Measurements from ENCODE around the gene EEF1A2.

Gene EEF1A2

GRCh38 chr20:63491635-63492230 lies 7.2 kb downstream of the EEF1A2 start:
- 58% methylated on average over 3 of the region's 4 CpGs for WGBS (ENCODE audit: insufficient coverage)
- no peak for DNase-seq

GRCh38 chr20:63491078-63491477 lies 7.8 kb downstream of the EEF1A2 start:
- Histone ChIP-seq H3K9me3 (ENCODE audit: control extremely low read depth in 1 of 5, control insufficient read depth in 4 of 5, insufficient read depth in 2 of 5, low read depth in 1 of 5, low read length in 4 of 5) (peaks cover 0 to 4% (median 0%) of the 10 kb centered on the region in 5 experiments), H3K27me3 (replicated peaks in 2 of 5; ENCODE audit: control insufficient read depth in 4 of 5, insufficient read depth in 5 of 5, low read length in 4 of 5) (peaks cover 0 to 66% (median 14%) of the 10 kb centered on the region in 5 experiments), H3K27ac (ENCODE audit: insufficient read depth in 1 of 2, low read depth in 1 of 2, low read length in 2 of 2, poor library complexity in 1 of 2, severe bottlenecking in 2 of 2) (no peak overlapping the region), H3K36me3 (ENCODE audit: control insufficient read depth in 4 of 4, insufficient read depth in 4 of 4, low read length in 3 of 4) (no peaks in the 10 kb centered on the region), H3K4me1 (ENCODE audit: control extremely low read depth in 1 of 4, control insufficient read depth in 4 of 4, insufficient read depth in 4 of 4, low read length in 3 of 4) (peaks cover 0 to 3% (median under 1%) of the 10 kb centered on the region in 4 experiments), H3K4me3 (ENCODE audit: control insufficient read depth in 1 of 7, extremely low read depth in 1 of 7, insufficient read depth in 4 of 7, low read depth in 2 of 7, low read length in 6 of 7) (no peak overlapping the region)
- DNase-seq, result no peak
- ChIA-PET CTCF (no interaction called here), POLR2A (no interaction called here)
- WGBS (ENCODE audit: insufficient coverage), result 91% methylated on average over 4 of the region's 4 CpGs

More at GRCh38 chr20:63491635-63492230, 7.2 kb downstream of the EEF1A2 start:
- ChIA-PET POLR2A (no interaction called here), CTCF (no interaction called here)
- no peaks in the 10 kb centered on the region for H3K36me3 ChIP-seq (ENCODE audit: control insufficient read depth in 4 of 4, insufficient read depth in 4 of 4, low read length in 3 of 4)
- no peak overlapping the region for H3K4me3 ChIP-seq (ENCODE audit: control insufficient read depth in 1 of 7, extremely low read depth in 1 of 7, insufficient read depth in 4 of 7, low read depth in 2 of 7, low read length in 6 of 7)
- H3K9me3 ChIP-seq (ENCODE audit: control extremely low read depth in 1 of 5, control insufficient read depth in 4 of 5, insufficient read depth in 2 of 5, low read depth in 1 of 5, low read length in 4 of 5), result no peaks in the 10 kb centered on the region
- H3K27ac ChIP-seq (ENCODE audit: insufficient read depth in 1 of 2, low read depth in 1 of 2, low read length in 2 of 2, poor library complexity in 1 of 2, severe bottlenecking in 2 of 2), result no peak overlapping the region
- H3K4me1 ChIP-seq (ENCODE audit: control extremely low read depth in 1 of 4, control insufficient read depth in 4 of 4, insufficient read depth in 4 of 4, low read length in 3 of 4), result peaks cover 0 to 6% (median 4%) of the 10 kb centered on the region in 4 experiments
- H3K27me3 ChIP-seq (replicated peaks in 2 of 5; ENCODE audit: control insufficient read depth in 4 of 5, insufficient read depth in 5 of 5, low read length in 4 of 5), result peaks cover 0 to 73% (median 14%) of the 10 kb centered on the region in 5 experiments

GRCh38 chr20:63490416-63490815 lies 8.5 kb downstream of the EEF1A2 start:
- no peak for DNase-seq
- WGBS (ENCODE audit: insufficient coverage), result 85% methylated on average over 17 of the region's 24 CpGs
- POLR2A ChIA-PET, result no interaction called here
- no peak overlapping the region for H3K4me3 ChIP-seq (ENCODE audit: control insufficient read depth in 1 of 7, extremely low read depth in 1 of 7, insufficient read depth in 4 of 7, low read depth in 2 of 7, low read length in 6 of 7)
- H3K4me1 ChIP-seq (ENCODE audit: control extremely low read depth in 1 of 4, control insufficient read depth in 4 of 4, insufficient read depth in 4 of 4, low read length in 3 of 4), result peaks cover 0 to 3% (median 0%) of the 10 kb centered on the region in 4 experiments
- CTCF ChIA-PET, result no interaction called here
- H3K9me3 ChIP-seq (ENCODE audit: control extremely low read depth in 1 of 5, control insufficient read depth in 4 of 5, insufficient read depth in 2 of 5, low read depth in 1 of 5, low read length in 4 of 5), result peaks cover 0 to 4% (median 0%) of the 10 kb centered on the region in 5 experiments
- H3K36me3 ChIP-seq (ENCODE audit: control insufficient read depth in 4 of 4, insufficient read depth in 4 of 4, low read length in 3 of 4), result no peaks in the 10 kb centered on the region
- peaks cover 0 to 65% (median 14%) of the 10 kb centered on the region in 5 experiments for H3K27me3 ChIP-seq (replicated peaks in 2 of 5; ENCODE audit: control insufficient read depth in 4 of 5, insufficient read depth in 5 of 5, low read length in 4 of 5)
- no peak overlapping the region for H3K27ac ChIP-seq (ENCODE audit: insufficient read depth in 1 of 2, low read depth in 1 of 2, low read length in 2 of 2, poor library complexity in 1 of 2, severe bottlenecking in 2 of 2)

GRCh38 chr20:63488315-63489251 lies 10.3 kb downstream of the EEF1A2 start:
- no peak for DNase-seq
- Histone ChIP-seq H3K27me3 (replicated peaks in 2 of 5; ENCODE audit: control insufficient read depth in 4 of 5, insufficient read depth in 5 of 5, low read length in 4 of 5) (peaks cover 0 to 65% (median 12%) of the 10 kb centered on the region in 5 experiments), H3K27ac (ENCODE audit: insufficient read depth in 1 of 2, low read depth in 1 of 2, low read length in 2 of 2, poor library complexity in 1 of 2, severe bottlenecking in 2 of 2) (no peak overlapping the region), H3K9me3 (ENCODE audit: control extremely low read depth in 1 of 5, control insufficient read depth in 4 of 5, insufficient read depth in 2 of 5, low read depth in 1 of 5, low read length in 4 of 5) (peaks cover 0 to 4% (median 0%) of the 10 kb centered on the region in 5 experiments), H3K4me3 (ENCODE audit: control insufficient read depth in 1 of 7, extremely low read depth in 1 of 7, insufficient read depth in 4 of 7, low read depth in 2 of 7, low read length in 6 of 7) (no peak overlapping the region), H3K36me3 (ENCODE audit: control insufficient read depth in 4 of 4, insufficient read depth in 4 of 4, low read length in 3 of 4) (no peaks in the 10 kb centered on the region), H3K4me1 (ENCODE audit: control extremely low read depth in 1 of 4, control insufficient read depth in 4 of 4, insufficient read depth in 4 of 4, low read length in 3 of 4) (peaks cover 0 to 3% (median 0%) of the 10 kb centered on the region in 4 experiments)
- CTCF ChIA-PET, result interaction anchor here (0.7 to 1.2 kb wide), 2 partner anchors 15 to 49 kb away, joined by 3 read pairs; no protein-coding TSS in a partner anchor
- 12% methylated on average over 68 of the region's 83 CpGs for WGBS (ENCODE audit: insufficient coverage)
- POLR2A ChIA-PET, result interaction anchor here (0.6 kb wide), 1 partner anchor 52 kb away, joined by 4 read pairs; no protein-coding TSS in a partner anchor

GRCh38 chr20:63487781-63488241 lies 11.1 kb downstream of the EEF1A2 start:
- CTCF ChIA-PET, result no interaction called here
- POLR2A ChIA-PET, result interaction anchor here (0.6 kb wide), 1 partner anchor 51 kb away, joined by 4 read pairs; no protein-coding TSS in a partner anchor
- no peaks in the 10 kb centered on the region for H3K36me3 ChIP-seq (ENCODE audit: control insufficient read depth in 4 of 4, insufficient read depth in 4 of 4, low read length in 3 of 4)
- peaks cover 0 to 64% (median 13%) of the 10 kb centered on the region in 5 experiments for H3K27me3 ChIP-seq (replicated peaks in 2 of 5; ENCODE audit: control insufficient read depth in 4 of 5, insufficient read depth in 5 of 5, low read length in 4 of 5)
- H3K9me3 ChIP-seq (ENCODE audit: control extremely low read depth in 1 of 5, control insufficient read depth in 4 of 5, insufficient read depth in 2 of 5, low read depth in 1 of 5, low read length in 4 of 5), result peaks cover 0 to 4% (median 0%) of the 10 kb centered on the region in 5 experiments
- no peak overlapping the region for H3K4me3 ChIP-seq (ENCODE audit: control insufficient read depth in 1 of 7, extremely low read depth in 1 of 7, insufficient read depth in 4 of 7, low read depth in 2 of 7, low read length in 6 of 7)
- peaks cover 0 to 8% (median 3%) of the 10 kb centered on the region in 4 experiments for H3K4me1 ChIP-seq (ENCODE audit: control extremely low read depth in 1 of 4, control insufficient read depth in 4 of 4, insufficient read depth in 4 of 4, low read length in 3 of 4)
- H3K27ac ChIP-seq (ENCODE audit: insufficient read depth in 1 of 2, low read depth in 1 of 2, low read length in 2 of 2, poor library complexity in 1 of 2, severe bottlenecking in 2 of 2), result no peak overlapping the region
- no peak for DNase-seq
- WGBS (ENCODE audit: insufficient coverage), result 21% methylated on average over 27 of the region's 40 CpGs

- DNase-seq, result no peak
- Histone ChIP-seq H3K27ac (ENCODE audit: insufficient read depth in 1 of 2, low read depth in 1 of 2, low read length in 2 of 2, poor library complexity in 1 of 2, severe bottlenecking in 2 of 2) (no peak overlapping the region), H3K27me3 (replicated peaks in 2 of 5; ENCODE audit: control insufficient read depth in 4 of 5, insufficient read depth in 5 of 5, low read length in 4 of 5) (peaks cover 0 to 69% (median 17%) of the 10 kb centered on the region in 5 experiments), H3K9me3 (ENCODE audit: control extremely low read depth in 1 of 5, control insufficient read depth in 4 of 5, insufficient read depth in 2 of 5, low read depth in 1 of 5, low read length in 4 of 5) (peaks cover 0 to 4% (median 0%) of the 10 kb centered on the region in 5 experiments), H3K4me3 (ENCODE audit: control insufficient read depth in 1 of 7, extremely low read depth in 1 of 7, insufficient read depth in 4 of 7, low read depth in 2 of 7, low read length in 6 of 7) (no peak overlapping the region), H3K4me1 (ENCODE audit: control extremely low read depth in 1 of 4, control insufficient read depth in 4 of 4, insufficient read depth in 4 of 4, low read length in 3 of 4) (peaks cover 0 to 10% (median 3%) of the 10 kb centered on the region in 4 experiments), H3K36me3 (ENCODE audit: control insufficient read depth in 4 of 4, insufficient read depth in 4 of 4, low read length in 3 of 4) (no peaks in the 10 kb centered on the region)
- 74% methylated on average over 6 of the region's 14 CpGs for WGBS (ENCODE audit: insufficient coverage)
- CTCF ChIA-PET, result no interaction called here
- POLR2A ChIA-PET, result no interaction called here
These were observed 11.6 kb downstream of the EEF1A2 start for GRCh38 chr20:63487116-63487764.

Data from common myeloid progenitor, CD34-positive (primary cell).